Glutamatergic neuron (in vitro differentiated cells): ENCODE results near the gene DLK2. TPM values are rescaled to one million over a fixed set of nuclear protein-coding genes. Genes with fewer than 3 reads are reported as not detected.
"Not testable (repeated sequence)": the region's sequence is repeated elsewhere in the genome, so short reads cannot be mapped to it uniquely, and the experiment has no call there.

Experiments used
- DNase-seq: peaks from one replicate; pipeline ENCODE4 v3.0.0; 2022
- H3K27ac Mint-ChIP-seq: one replicate; pipeline ENCODE4 v1.8.0; 2020; ENCODE audit warnings: mild to moderate bottlenecking, mixed read lengths, inconsistent platforms; ENCODE audit not compliant: unreplicated experiment
- H3K27me3 Mint-ChIP-seq: one replicate; pipeline ENCODE4 v1.8.0; 2020; ENCODE audit warnings: mild to moderate bottlenecking, moderate library complexity, mixed read lengths, inconsistent platforms; ENCODE audit not compliant: unreplicated experiment
- H3K36me3 Mint-ChIP-seq: one replicate; pipeline ENCODE4 v1.8.0; 2020; ENCODE audit warnings: mild to moderate bottlenecking, mixed read lengths, inconsistent platforms; ENCODE audit not compliant: unreplicated experiment
- H3K4me1 Mint-ChIP-seq: one replicate; pipeline ENCODE4 v1.8.0; 2020; ENCODE audit warnings: mild to moderate bottlenecking, low read depth, mixed read lengths, inconsistent platforms; ENCODE audit not compliant: unreplicated experiment
- H3K4me3 Mint-ChIP-seq: one replicate; pipeline ENCODE4 v1.8.0; 2020; ENCODE audit warnings: mild to moderate bottlenecking, mixed read lengths, inconsistent platforms; ENCODE audit not compliant: unreplicated experiment
- H3K9me3 Mint-ChIP-seq: one replicate; pipeline ENCODE4 v1.8.0; 2020; ENCODE audit warnings: mild to moderate bottlenecking, moderate library complexity, mixed read lengths, inconsistent platforms; ENCODE audit not compliant: unreplicated experiment
- CTCF ChIP-seq: fragments of 200-600 bp; sonication (generic); IDR thresholded peaks from one replicate; pipeline ENCODE4 v1.5.0; 2021; ENCODE audit not compliant: partially characterized antibody, unreplicated experiment
- total RNA-seq: library from RNA; stranded (reverse); fragmentation: NEBNext Ultra II Directional; extraction: Animal tissue kit (Norgen Biotek cat#: 25700); gene quantifications from one replicate; pipeline ENCODE4 v1.2.1, GENCODE V29; 2021; ENCODE audit not compliant: unreplicated experiment

Gene DLK2
- total RNA-seq, 1 donor from 2014 or later: 2.2 TPM

- Mint-ChIP-seq H3K4me3 (no peak overlapping the region), H3K36me3 (no peaks in the 10 kb centered on the region), H3K4me1 (peaks cover 11% of the 10 kb centered on the region), H3K27me3 (peaks cover 5% of the 10 kb centered on the region), H3K9me3 (peaks cover 1% of the 10 kb centered on the region), H3K27ac (no peak overlapping the region)
- TF ChIP-seq CTCF: no peak
- no peak for DNase-seq
Observed at GRCh38 chr6:43499028-43499815, 43.9 kb upstream of the DLK2 start.

- H3K4me1 Mint-ChIP-seq: peaks cover 11% of the 10 kb centered on the region
- not testable (repeated sequence) for DNase-seq, H3K36me3 Mint-ChIP-seq, H3K27me3 Mint-ChIP-seq, H3K27ac Mint-ChIP-seq, H3K9me3 Mint-ChIP-seq, H3K4me3 Mint-ChIP-seq
Observed at GRCh38 chr6:43498291-43498690, 42.9 kb upstream of the DLK2 start.

- no peak for DNase-seq
- TF ChIP-seq CTCF: no peak
- peaks cover 15% of the 10 kb centered on the region for H3K4me1 Mint-ChIP-seq
- no peak overlapping the region for H3K27ac Mint-ChIP-seq
- H3K36me3 Mint-ChIP-seq: peaks cover 4% of the 10 kb centered on the region
- H3K9me3 Mint-ChIP-seq: no peaks in the 10 kb centered on the region
- peaks cover 8% of the 10 kb centered on the region for H3K27me3 Mint-ChIP-seq
- no peak overlapping the region for H3K4me3 Mint-ChIP-seq
Observed at GRCh38 chr6:43497689-43498088, 42.3 kb upstream of the DLK2 start.

- H3K4me3 Mint-ChIP-seq: no peak overlapping the region
- H3K36me3 Mint-ChIP-seq: peaks cover 4% of the 10 kb centered on the region
- peaks cover 19% of the 10 kb centered on the region for H3K4me1 Mint-ChIP-seq
- no peak overlapping the region for H3K27ac Mint-ChIP-seq
- peaks cover 6% of the 10 kb centered on the region for H3K27me3 Mint-ChIP-seq
- H3K9me3 Mint-ChIP-seq: no peaks in the 10 kb centered on the region
- no peak for TF ChIP-seq CTCF
- DNase-seq: no peak
Observed at GRCh38 chr6:43497129-43497396, 41.7 kb upstream of the DLK2 start.

- peaks cover 19% of the 10 kb centered on the region for H3K4me1 Mint-ChIP-seq
- H3K9me3 Mint-ChIP-seq: no peaks in the 10 kb centered on the region
- no peak for DNase-seq
- no peak for TF ChIP-seq CTCF
- H3K36me3 Mint-ChIP-seq: peaks cover 4% of the 10 kb centered on the region
- H3K27ac Mint-ChIP-seq: no peak overlapping the region
- no peak overlapping the region for H3K4me3 Mint-ChIP-seq
- H3K27me3 Mint-ChIP-seq: peaks cover 8% of the 10 kb centered on the region
Observed at GRCh38 chr6:43496370-43497128, 41.2 kb upstream of the DLK2 start.
